Esophagus muscularis mucosa (tissue), 3 donors: ENCODE data around the gene GPS1.

ENCODE experiments used
- CTCF ChIP-seq, 3 experiments: fragments of 200-600 bp in 2 of 3; fragments of 450-650 bp in 1 of 3; sonication (generic) in 2 of 3; IDR thresholded peaks; one replicate each; pipeline ENCODE4 v1.5.1; 2017 to 2019; ENCODE audit warnings: antibody characterized with exemption in 3 of 3, mild to moderate bottlenecking in 2 of 3, moderate library complexity in 1 of 3
- EP300 ChIP-seq: sonication (generic); formaldehyde crosslinking; IDR thresholded peaks from one replicate; pipeline ENCODE4 v1.6.1; 2017; ENCODE audit warnings: antibody characterized with exemption

- TF ChIP-seq CTCF (IDR thresholded peaks at IDR 0.05) (no peak), EP300 (no peak)
Observed at GRCh38 chr17:82101301-82101715, 49.6 kb downstream of the GPS1 start.
